Panc1 (cell line): Measurements from ENCODE around the gene RNF214. TPM values are rescaled to one million over a fixed set of nuclear protein-coding genes. Genes with fewer than 3 reads are reported as not detected.
"Not testable (repeated sequence)": the region's sequence is repeated elsewhere in the genome, so short reads cannot be mapped to it uniquely, and the experiment has no call there.

ENCODE experiments used
- ATAC-seq: fragments of 200-7000 bp; cut with Tn5 transposase; 2 replicates; pipeline ENCODE4 v1.9.1; 2020; ENCODE audit warnings: mild to moderate bottlenecking, moderate library complexity
- BruUV-seq: library from RNA; stranded (reverse); fragments of 400-500 nt; replicated peaks from 2 replicates; lab custom pipeline; 2021; lab: Mats Ljungman, UMichigan
- CTCF ChIA-PET: fragments of 300-600 bp; sonication (Branson Sonifier 250); formaldehyde crosslinking; loops from one replicate; lab custom pipeline; 2022; ENCODE audit warnings: antibody characterized with exemption; lab: Charles Lee
- POLR2A ChIA-PET: fragments of 300-600 bp; sonication (Branson Sonifier 250); formaldehyde crosslinking; loops from one replicate; lab custom pipeline; 2022; ENCODE audit warnings: antibody characterized with exemption; lab: Charles Lee
- DNase-seq: peaks from one replicate; pipeline ENCODE4 v3.0.0-alpha.2; 2010; ENCODE audit warnings: low read depth, low spot score
- H3K27ac ChIP-seq: 2 replicates; pipeline ENCODE4 v1.5.1; 2011; ENCODE audit warnings: mild to moderate bottlenecking, low read length, inconsistent platforms
- H3K27me3 ChIP-seq: fragments of 200-500 bp; sonication (Bioruptor generic); 2 replicates; pipeline ENCODE4 v1.6.0; 2014; ENCODE audit warnings: low read length, inconsistent platforms; ENCODE audit not compliant: control insufficient read depth, insufficient read depth
- H3K36me3 ChIP-seq: fragments of 200-500 bp; sonication (Bioruptor generic); 2 replicates; pipeline ENCODE4 v1.5.1; 2014; ENCODE audit warnings: inconsistent platforms, mild to moderate bottlenecking, low read length, moderate library complexity; ENCODE audit not compliant: control insufficient read depth, insufficient read depth
- H3K4me1 ChIP-seq: 2 replicates; pipeline ENCODE4 v1.5.1; 2011; ENCODE audit warnings: inconsistent platforms, mild to moderate bottlenecking, low read length, moderate library complexity; ENCODE audit not compliant: control insufficient read depth, insufficient read depth
- H3K4me3 ChIP-seq, 2 experiments: 2 replicates each; pipeline ENCODE4 v1.5.1; 2011 to 2012; ENCODE audit warnings: low read depth in 2 of 2, low read length in 2 of 2, mild to moderate bottlenecking in 2 of 2, inconsistent platforms in 1 of 2, moderate library complexity in 1 of 2
- H3K9me3 ChIP-seq: fragments of 200-500 bp; sonication (Bioruptor generic); 2 replicates; pipeline ENCODE4 v1.5.1; 2014; ENCODE audit warnings: low read depth, mild to moderate bottlenecking, inconsistent platforms, low read length, moderate library complexity; ENCODE audit not compliant: control insufficient read depth, insufficient read depth
- CTCF ChIP-seq: fragments of 450-650 bp; IDR thresholded peaks from 2 replicates; pipeline ENCODE4 v1.5.1; 2017; ENCODE audit warnings: mild to moderate bottlenecking
- POLR2AphosphoS5 ChIP-seq: IDR thresholded peaks from 2 replicates; pipeline ENCODE4 v1.6.1; 2012; ENCODE audit warnings: mild to moderate bottlenecking, low read depth, low read length, moderate library complexity
- REST ChIP-seq, 2 experiments: IDR thresholded peaks; 2 replicates each; pipeline ENCODE4 v1.6.1; 2011 to 2012; ENCODE audit warnings: low read depth in 2 of 2, control low read depth in 1 of 2, low read length in 1 of 2, mild to moderate bottlenecking in 1 of 2, moderate library complexity in 1 of 2; ENCODE audit not compliant: insufficient read depth in 1 of 2
- SIN3A ChIP-seq: IDR thresholded peaks from 2 replicates; pipeline ENCODE4 v1.6.1; 2012; ENCODE audit warnings: low read depth, mild to moderate bottlenecking, low read length, moderate library complexity, borderline replicate concordance; ENCODE audit not compliant: insufficient read depth
- TCF7L2 ChIP-seq: IDR thresholded peaks from 2 replicates; pipeline ENCODE4 v1.6.1; 2011; ENCODE audit warnings: mild to moderate bottlenecking, low read depth, low read length, inconsistent platforms
- in situ Hi-C: cut with HindIII; loops from 2 replicates; pipeline ENCODE4 v1.10.0; 2016; ENCODE audit warnings: low sequenced_read_pairs, low pct_unique_long_range_greater_than_20kb
- intact Hi-C: fragments of 100-400 bp; cut with micrococcal nuclease; formaldehyde crosslinking; loops from one replicate; pipeline ENCODE4 v1.10.0; 2022; ENCODE audit not compliant: unreplicated experiment
- total RNA-seq: library from RNA; stranded (reverse); gene quantifications from one replicate; pipeline ENCODE4 v1.2.1, GENCODE V29; 2021; ENCODE audit not compliant: unreplicated experiment

The RNF214 gene
- total RNA-seq, 1 experiment from 2014 or later = 39.7 TPM

GRCh38 chr11:117259417-117259816, 26.9 kb downstream of the RNF214 start:
- no peak overlapping the region for H3K27ac ChIP-seq
- no peak for TF ChIP-seq POLR2AphosphoS5
- TF ChIP-seq SIN3A = no peak
- no peak for TF ChIP-seq TCF7L2
- TF ChIP-seq CTCF = no peak
- no peak for TF ChIP-seq REST (IDR thresholded peaks at IDR 0.05; ENCODE audit: insufficient read depth in 1 of 2, low read depth in 2 of 2, low read length in 1 of 2)
- CTCF ChIA-PET = no interaction called here
- intact Hi-C loops (no loop called here), in situ Hi-C loops (no loop called here)
- BruUV-seq = no TSS peak
- H3K36me3 ChIP-seq = no peaks in the 10 kb centered on the region
- no peaks in the 10 kb centered on the region for H3K27me3 ChIP-seq
- DNase-seq (no peak), ATAC-seq (no peak)
- H3K9me3 ChIP-seq = no peaks in the 10 kb centered on the region
- H3K4me1 ChIP-seq = no peaks in the 10 kb centered on the region
- no peak overlapping the region for H3K4me3 ChIP-seq
- POLR2A ChIA-PET = no interaction called here

- POLR2A ChIA-PET = interaction anchor here (0.7 kb wide), 1 partner anchor 37 kb away, joined by 5 read pairs; no protein-coding TSS in a partner anchor
- H3K4me1 ChIP-seq, H3K9me3 ChIP-seq, in situ Hi-C loops, DNase-seq, H3K36me3 ChIP-seq, H3K4me3 ChIP-seq, BruUV-seq, ATAC-seq, intact Hi-C loops, H3K27me3 ChIP-seq, CTCF ChIA-PET, H3K27ac ChIP-seq: not testable (repeated sequence)
These were observed 32.3 kb downstream of the RNF214 start for GRCh38 chr11:117264624-117265323.

GRCh38 chr11:117265745-117266144, 33.3 kb downstream of the RNF214 start:
- Histone ChIP-seq H3K9me3 (no peaks in the 10 kb centered on the region), H3K27me3 (no peaks in the 10 kb centered on the region), H3K27ac (no peak overlapping the region), H3K4me3 (no peak overlapping the region), H3K4me1 (no peaks in the 10 kb centered on the region), H3K36me3 (no peaks in the 10 kb centered on the region)
- ATAC-seq = no peak
- no peak for TF ChIP-seq CTCF
- no peak for TF ChIP-seq POLR2AphosphoS5
- no peak for TF ChIP-seq TCF7L2
- TF ChIP-seq REST (IDR thresholded peaks at IDR 0.05; ENCODE audit: insufficient read depth in 1 of 2, low read depth in 2 of 2, low read length in 1 of 2) = no peak
- no peak for TF ChIP-seq SIN3A
- POLR2A ChIA-PET = no interaction called here
- in situ Hi-C loops = no loop called here
- intact Hi-C loops = no loop called here
- BruUV-seq = no TSS peak
- CTCF ChIA-PET = no interaction called here
- no peak for DNase-seq
